C4-2B (cell line): ENCODE data around the gene NUP98.

Experiments used
- CTCF ChIP-seq: fragments of 450-650 bp; conservative IDR thresholded peaks from 2 replicates; pipeline ENCODE4 v1.5.1; 2017; ENCODE audit warnings: mild to moderate bottlenecking
- ZFX ChIP-seq: fragments of 450-650 bp; IDR thresholded peaks from 2 replicates; pipeline ENCODE4 v1.6.1; 2017

GRCh38 chr11:3816673-3817072 is 19.3 kb upstream of the NUP98 start:
- TF ChIP-seq CTCF (no peak), ZFX (no peak)
